ENCODE results near the gene TCEA3.

The TCEA3 gene

DNA sequence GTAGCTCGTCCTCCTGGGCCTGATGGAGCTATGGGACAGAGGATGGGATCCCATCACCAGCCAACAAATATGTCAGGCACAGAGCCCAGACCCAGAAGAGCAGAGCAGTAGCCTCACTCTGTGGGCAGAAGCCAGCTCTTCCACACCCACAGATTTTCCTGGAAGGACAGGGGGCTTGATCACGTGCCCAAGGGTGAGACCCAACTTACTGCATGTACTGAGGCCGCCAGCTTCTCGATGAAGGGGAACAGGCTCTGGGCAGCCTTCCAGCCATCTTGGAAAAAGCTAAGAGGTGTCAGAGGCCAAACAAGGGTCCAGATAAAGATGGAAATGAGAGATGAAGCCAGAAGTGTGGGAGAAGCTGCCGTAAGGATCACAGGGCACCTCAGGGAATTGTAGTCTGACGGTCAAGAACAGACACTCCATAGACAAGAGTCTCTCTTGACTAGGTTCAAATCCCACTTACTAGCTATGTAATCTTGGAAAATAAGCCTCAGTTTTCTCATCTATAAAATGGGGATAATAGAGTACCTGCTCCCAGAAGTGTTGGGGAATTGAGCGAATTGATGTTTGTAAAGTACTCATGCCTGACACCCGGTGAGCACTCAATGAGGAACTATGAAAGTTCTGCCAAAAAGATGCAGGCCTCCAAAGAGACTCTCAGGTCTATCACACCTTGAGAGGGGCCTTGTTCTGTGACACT, 17.0 kb upstream of the TCEA3 start:
- no peak for TF ChIP-seq JUND (IDR thresholded peaks at IDR 0.05; ENCODE audit: low read depth)
- in situ Hi-C loops (cut with HindIII; ENCODE audit: low pct_unique_long_range_greater_than_20kb, low sequenced_read_pairs), result no loop called here
- no peak for DNase-seq (ENCODE audit: low read depth in 1 of 2, low spot score in 1 of 2)

DNA sequence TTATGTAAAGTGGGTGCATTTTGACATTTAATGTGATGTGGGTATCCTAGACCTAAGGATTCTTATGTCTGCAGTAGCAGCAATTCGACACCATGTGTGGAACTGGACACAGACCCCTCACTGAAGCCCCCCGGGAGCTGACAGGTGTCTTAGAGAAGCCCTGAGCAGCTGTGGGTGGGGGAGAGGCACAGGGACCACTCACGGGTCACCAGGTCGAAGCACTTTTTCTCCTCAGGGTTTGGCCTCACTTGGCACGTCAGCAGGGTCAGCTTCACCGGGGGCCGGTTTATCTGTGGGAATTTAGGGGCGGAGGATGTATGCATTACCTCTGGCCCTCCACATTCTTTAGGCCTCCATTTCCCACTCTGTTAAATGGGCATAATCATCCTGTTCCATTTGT, 14.0 kb upstream of the TCEA3 start:
- no peak for TF ChIP-seq JUND (IDR thresholded peaks at IDR 0.05; ENCODE audit: low read depth)
- in situ Hi-C loops (cut with HindIII; ENCODE audit: low pct_unique_long_range_greater_than_20kb, low sequenced_read_pairs), result no loop called here
- DNase-seq (ENCODE audit: low read depth in 1 of 2, low spot score in 1 of 2), result no peak

DNA sequence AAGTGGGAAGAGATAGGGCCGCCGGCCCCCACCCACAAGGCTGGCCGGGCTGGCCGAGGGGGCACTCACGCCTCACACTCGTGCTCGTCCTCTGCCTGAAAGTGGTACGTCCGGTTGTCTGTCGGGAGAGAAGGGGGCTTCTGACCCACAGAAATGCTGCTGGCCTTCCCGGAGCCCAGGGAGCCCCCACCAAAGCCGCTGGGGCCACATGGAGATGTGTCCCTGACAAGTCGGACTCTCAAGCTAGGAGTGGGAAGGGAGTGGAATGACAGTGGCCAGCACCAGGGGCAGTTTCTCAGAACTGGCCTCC, 12.8 kb upstream of the TCEA3 start:
- no peak for TF ChIP-seq JUND (IDR thresholded peaks at IDR 0.05; ENCODE audit: low read depth)
- DNase-seq (ENCODE audit: low read depth in 1 of 2, low spot score in 1 of 2), result no peak
- in situ Hi-C loops (cut with HindIII; ENCODE audit: low pct_unique_long_range_greater_than_20kb, low sequenced_read_pairs), result no loop called here

DNA sequence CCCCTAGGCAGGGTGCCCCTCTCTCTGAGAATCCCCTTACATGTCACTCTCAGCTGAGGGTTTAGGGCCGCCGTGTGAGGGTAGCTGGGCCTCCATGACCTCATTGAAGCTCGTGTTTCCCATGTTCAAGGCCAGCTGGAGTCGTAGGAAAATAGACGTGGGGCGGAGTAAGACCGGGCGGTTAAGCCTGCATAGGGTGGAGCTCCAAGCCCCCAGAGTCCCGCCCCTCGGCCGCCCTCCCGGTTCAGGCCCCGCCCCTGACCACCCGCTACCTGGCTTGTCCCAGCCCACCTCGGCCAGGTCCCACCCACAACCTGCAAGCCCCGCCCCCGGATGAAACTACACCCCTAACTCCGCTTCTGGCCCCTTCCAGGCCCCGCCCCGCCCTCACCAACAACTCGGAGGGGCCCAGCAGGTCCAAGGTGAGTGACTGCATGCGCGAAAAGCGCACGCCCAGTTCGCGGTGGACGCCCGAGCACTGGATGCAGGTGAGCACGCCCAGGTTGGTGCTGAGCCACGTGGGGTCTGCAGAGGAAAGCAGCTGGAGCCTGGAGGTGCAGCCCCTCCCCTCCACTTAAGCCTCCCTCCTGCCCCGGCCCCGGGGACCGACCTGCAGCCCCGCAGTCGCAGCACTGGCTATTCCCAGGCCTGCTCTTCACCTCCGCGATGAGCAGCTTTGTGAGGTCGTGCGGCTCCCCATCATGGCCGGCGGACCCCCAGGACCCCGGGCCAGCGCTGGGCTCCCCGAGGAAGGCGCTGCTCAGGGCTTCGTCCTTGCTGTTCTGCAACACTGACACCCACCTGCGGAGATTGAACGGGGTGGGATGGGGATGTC, 12.2 kb upstream of the TCEA3 start:
- no peak for TF ChIP-seq JUND (IDR thresholded peaks at IDR 0.05; ENCODE audit: low read depth)
- DNase-seq (ENCODE audit: low read depth in 1 of 2, low spot score in 1 of 2), result no peak
- in situ Hi-C loops (cut with HindIII; ENCODE audit: low pct_unique_long_range_greater_than_20kb, low sequenced_read_pairs), result no loop called here

DNA sequence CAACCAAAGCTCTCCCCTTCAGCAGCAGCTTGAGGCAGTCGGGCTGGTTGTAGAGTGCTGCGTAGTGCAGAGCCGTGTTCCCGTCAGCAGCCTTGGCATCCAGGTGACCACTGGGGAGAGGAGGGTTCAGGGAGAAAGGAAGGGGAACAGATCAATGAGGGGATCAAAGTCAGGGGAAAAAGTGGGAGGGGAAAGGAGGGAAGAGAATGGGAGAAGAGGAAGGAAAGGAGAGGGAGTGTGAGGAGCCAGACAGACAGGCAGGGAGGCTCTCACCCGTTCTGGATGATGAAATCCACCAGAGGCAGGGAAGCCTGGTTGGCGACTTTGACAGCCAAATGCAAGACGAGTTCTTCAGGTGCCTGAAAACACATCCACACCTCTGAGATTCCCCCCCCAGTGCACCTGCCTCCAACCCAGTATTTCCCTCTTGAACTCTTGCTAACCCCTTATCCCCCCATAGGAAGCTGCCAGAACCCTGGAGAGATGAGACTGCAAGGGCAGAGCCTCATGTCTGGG, 9.8 kb upstream of the TCEA3 start:
- in situ Hi-C loops (cut with HindIII; ENCODE audit: low pct_unique_long_range_greater_than_20kb, low sequenced_read_pairs), result no loop called here
- peak in 1 of 2 experiments; percentile 54 for DNase-seq (ENCODE audit: low read depth in 1 of 2, low spot score in 1 of 2)
- no peak for TF ChIP-seq JUND (IDR thresholded peaks at IDR 0.05; ENCODE audit: low read depth)

DNA sequence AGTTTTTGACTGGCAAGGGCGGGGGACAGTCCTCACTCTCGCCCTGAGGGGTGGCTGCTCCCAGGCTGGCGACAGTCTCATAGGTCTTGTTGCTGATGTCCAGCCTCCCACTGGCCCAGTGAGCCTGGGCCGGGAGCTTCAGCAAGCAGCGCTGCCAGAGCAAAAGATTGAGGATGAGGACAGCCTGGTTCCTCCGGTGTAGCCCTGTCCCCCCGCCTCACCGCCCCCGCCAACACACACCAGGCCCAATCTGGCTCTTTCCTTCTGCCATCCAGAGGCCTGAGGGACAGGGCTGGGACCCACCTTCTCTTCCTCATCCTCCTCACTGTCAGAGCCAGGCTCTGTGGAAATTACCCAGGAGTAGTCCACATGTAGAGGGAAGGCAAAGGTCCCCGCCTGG, 8.6 kb upstream of the TCEA3 start:
- DNase-seq (ENCODE audit: low read depth in 1 of 2, low spot score in 1 of 2), result no peak
- TF ChIP-seq JUND (IDR thresholded peaks at IDR 0.05; ENCODE audit: low read depth), result no peak
- in situ Hi-C loops (cut with HindIII; ENCODE audit: low pct_unique_long_range_greater_than_20kb, low sequenced_read_pairs), result no loop called here

DNA sequence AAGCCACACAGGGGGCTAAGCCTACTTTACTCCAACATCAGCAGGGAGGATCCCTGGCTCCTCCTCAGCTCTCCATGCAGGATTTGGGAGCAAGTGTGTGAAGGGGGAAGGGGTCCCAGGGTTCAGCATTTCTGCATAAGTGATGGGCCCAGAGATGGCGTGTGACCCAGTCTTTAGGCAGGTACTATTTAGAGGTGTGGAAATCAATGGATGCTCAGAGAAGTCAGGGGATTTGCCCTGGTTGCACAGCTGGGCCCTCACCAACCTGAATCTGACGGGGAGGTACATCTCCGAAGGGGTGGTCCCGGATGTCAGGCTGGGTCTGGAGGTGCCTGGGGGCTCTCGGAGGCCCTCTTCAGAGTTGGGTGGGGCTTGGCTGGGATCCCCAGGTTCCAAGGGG, 6.9 kb upstream of the TCEA3 start:
- no peak for TF ChIP-seq JUND (IDR thresholded peaks at IDR 0.05; ENCODE audit: low read depth)
- in situ Hi-C loops (cut with HindIII; ENCODE audit: low pct_unique_long_range_greater_than_20kb, low sequenced_read_pairs), result no loop called here
- DNase-seq (ENCODE audit: low read depth in 1 of 2, low spot score in 1 of 2), result no peak

DNA sequence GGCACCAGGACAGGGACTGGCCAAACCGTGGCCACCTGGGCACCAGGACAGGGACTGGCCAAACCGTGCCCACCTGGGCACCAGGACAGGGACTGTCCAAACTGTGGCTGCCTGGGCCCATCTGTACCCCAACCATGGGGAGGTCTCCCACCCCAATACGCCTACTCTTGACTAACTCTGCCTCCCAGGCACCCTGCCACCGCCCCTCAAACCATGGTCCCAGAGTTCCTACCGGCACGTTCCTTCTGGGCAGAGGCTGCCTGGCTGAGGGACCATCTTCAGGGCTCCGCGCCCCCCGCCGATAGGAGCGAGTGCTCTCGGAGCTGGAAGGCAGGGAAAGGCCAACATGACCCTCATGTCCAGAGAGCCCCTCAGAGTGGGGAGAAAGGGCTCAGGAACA, 6.3 kb upstream of the TCEA3 start:
- DNase-seq (ENCODE audit: low read depth in 1 of 2, low spot score in 1 of 2), result no peak
- in situ Hi-C loops (cut with HindIII; ENCODE audit: low pct_unique_long_range_greater_than_20kb, low sequenced_read_pairs), result no loop called here
- no peak for TF ChIP-seq JUND (IDR thresholded peaks at IDR 0.05; ENCODE audit: low read depth)

DNA sequence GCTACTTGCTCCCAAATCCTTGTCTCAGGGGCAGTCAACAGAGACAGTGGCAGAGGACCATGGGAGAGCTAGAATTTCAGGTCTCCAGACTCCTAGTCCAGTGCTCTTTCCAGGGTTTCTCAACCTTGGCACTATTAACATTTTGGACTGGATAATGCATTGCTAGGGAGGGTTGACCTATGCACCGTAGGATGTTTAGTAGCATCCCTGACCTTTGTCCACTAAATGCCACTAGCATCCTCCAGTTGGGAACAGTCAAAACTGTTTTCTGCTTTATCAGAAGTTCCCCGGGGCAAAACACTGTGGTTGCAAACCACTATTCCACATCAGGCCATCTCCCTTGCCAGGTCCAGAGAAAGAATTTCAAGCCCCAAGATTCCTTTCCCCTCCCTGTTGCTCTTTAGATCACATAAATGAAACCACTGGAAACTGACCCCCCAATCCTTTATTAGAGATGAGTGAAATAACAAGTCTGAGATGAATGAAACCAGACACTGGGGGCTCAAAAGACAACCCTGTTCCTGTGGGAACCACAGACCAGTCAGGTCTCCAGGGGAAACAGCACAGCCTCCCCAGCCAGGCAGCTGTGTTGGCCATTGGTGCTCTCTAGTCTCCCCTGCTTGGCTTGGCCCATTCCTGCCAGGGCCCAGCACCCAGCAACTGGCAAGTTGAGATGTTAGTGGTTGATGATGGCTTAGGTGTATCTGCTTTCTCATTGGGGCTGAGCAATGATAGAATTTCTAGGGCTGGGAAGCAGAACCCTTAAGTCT, 3.8 kb upstream of the TCEA3 start:
- TF ChIP-seq JUND (IDR thresholded peaks at IDR 0.05; ENCODE audit: low read depth), result no peak
- no peak for DNase-seq (ENCODE audit: low read depth in 1 of 2, low spot score in 1 of 2)
- in situ Hi-C loops (cut with HindIII; ENCODE audit: low pct_unique_long_range_greater_than_20kb, low sequenced_read_pairs), result no loop called here

DNA sequence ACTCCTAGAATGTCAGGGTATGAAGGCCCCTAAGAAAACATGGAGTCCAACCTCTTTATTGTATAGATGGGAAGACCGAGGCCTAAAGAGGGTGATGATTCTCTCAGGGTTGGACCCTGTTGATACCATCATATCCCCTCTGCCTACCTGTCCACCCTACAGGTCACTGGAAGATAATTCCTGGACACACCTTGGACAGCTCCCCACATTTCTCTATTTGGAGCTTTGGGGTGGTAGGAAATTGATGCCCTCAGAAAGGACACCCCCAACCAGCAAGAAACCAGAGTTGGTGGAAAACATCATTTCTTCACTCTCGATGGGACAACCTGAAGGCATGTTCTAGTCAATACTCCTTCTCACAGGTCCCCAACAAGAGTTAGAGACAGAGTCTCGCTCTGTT, 3.0 kb upstream of the TCEA3 start:
- DNase-seq (ENCODE audit: low read depth in 1 of 2, low spot score in 1 of 2), result no peak
- in situ Hi-C loops (cut with HindIII; ENCODE audit: low pct_unique_long_range_greater_than_20kb, low sequenced_read_pairs), result no loop called here
- TF ChIP-seq JUND (IDR thresholded peaks at IDR 0.05; ENCODE audit: low read depth), result no peak

DNA sequence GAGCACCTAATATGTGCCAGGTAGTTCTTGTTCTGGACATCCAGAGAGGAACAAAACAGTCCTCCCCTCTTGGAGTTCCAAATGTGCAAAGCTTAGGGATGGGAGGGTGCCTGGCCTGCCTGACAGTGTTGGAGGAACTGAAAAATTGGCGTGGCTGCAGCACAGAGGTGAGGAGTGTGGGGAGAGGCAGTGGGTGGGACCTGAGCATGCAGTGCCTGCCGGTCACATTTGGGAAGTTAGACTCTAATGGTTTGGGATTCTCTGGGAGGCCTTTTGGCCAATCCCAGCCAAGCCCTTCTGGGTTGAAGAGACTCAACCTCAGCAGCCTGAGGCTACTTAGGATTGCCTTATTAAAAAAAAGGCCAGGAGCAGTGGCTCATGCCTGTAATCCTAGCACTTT, 2.3 kb upstream of the TCEA3 start:
- in situ Hi-C loops (cut with HindIII; ENCODE audit: low pct_unique_long_range_greater_than_20kb, low sequenced_read_pairs), result no loop called here
- TF ChIP-seq JUND (IDR thresholded peaks at IDR 0.05; ENCODE audit: low read depth), result no peak
- no peak for DNase-seq (ENCODE audit: low read depth in 1 of 2, low spot score in 1 of 2)

DNA sequence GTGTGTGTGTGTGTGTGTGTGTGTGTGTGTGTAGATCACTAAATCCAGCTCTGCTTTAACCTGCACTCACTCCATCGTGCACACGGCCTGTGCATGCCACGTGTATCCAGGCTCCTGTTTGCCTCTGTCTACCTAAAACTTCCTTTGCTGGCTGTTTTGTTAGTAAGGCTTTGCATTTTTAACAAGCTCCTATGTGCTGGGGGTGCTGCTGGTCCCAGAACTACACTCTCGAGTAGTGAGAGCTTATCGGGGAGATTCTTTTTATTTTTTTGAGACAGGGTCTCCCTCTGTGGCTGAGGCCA, 596 bp upstream of the TCEA3 start:
- in situ Hi-C loops (cut with HindIII; ENCODE audit: low pct_unique_long_range_greater_than_20kb, low sequenced_read_pairs), result no loop called here
- DNase-seq (ENCODE audit: low read depth in 1 of 2, low spot score in 1 of 2), result no peak

More for the DNA sequence above, 596 bp upstream of the TCEA3 start:
- no peak for TF ChIP-seq JUND (IDR thresholded peaks at IDR 0.05; ENCODE audit: low read depth)

Measured in T47D (cell line).